HG03439 (cell line): ENCODE results near the gene FGF7.
"Not testable (repeated sequence)": the region's sequence is repeated elsewhere in the genome, so short reads cannot be mapped to it uniquely, and the experiment has no call there.

Experiments
- ATAC-seq: cut with Tn5 transposase; IDR thresholded peaks from one replicate; pipeline ENCODE4 v1.9.1; 2021; ENCODE audit warnings: mild to moderate bottlenecking, moderate library complexity; ENCODE audit not compliant: unreplicated experiment

Gene FGF7

DNA sequence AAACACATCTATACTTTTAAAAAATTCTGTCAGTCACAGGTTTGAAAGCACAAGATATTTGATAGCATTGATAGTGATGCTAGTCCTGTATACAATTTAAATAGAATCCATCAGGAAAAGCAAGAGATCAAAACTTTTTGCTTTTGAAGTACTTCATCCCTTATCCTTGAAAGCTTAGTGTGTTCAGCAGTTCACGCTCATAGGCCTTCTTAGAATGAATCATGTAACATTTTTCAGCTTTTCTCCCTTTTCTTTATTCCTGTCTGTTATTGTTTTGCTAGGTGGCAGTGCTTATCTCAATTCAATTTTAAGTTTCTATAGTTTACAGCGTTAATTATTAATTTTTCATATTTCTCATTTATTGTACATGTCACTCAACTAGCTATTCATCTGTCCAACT lies 69.1 kb downstream of the FGF7 start:
- ATAC-seq = no peak

DNA sequence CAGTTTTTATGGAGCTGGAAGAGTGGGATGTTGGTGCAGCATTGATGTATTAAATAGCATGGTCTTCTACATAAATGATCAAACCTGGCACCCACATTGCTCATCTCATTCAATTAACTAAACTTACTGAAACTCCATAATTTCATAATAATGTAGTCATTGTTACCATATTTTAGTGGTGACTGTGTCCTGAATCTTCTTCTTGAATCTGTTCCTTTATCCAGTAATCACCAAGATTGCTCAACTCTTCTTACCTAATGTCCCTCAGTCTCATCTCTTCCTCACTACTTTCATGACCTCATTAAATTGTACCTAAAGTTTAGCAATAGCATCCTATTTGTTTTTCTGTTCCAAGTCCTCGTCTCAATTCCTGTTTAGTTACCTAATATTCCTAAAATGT lies 69.8 kb downstream of the FGF7 start:
- no peak for ATAC-seq

DNA sequence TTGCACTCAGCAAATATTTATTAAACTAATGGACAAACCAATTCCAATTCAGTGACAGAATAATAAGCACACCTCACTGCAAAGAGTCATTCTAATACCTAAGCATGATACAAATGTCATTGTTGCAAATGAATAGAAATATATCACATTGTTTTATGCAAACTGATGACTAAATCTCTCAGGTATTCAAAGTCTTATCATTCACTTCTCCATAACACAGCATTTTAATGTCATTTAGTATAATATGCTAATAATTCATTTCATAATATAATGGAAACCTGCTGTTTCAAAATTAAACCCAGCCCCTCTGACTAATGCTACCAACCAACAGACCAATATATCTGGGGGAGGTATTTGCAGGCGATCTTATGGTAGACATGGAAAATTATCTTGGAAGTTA lies 71.8 kb downstream of the FGF7 start:
- ATAC-seq = no peak

DNA sequence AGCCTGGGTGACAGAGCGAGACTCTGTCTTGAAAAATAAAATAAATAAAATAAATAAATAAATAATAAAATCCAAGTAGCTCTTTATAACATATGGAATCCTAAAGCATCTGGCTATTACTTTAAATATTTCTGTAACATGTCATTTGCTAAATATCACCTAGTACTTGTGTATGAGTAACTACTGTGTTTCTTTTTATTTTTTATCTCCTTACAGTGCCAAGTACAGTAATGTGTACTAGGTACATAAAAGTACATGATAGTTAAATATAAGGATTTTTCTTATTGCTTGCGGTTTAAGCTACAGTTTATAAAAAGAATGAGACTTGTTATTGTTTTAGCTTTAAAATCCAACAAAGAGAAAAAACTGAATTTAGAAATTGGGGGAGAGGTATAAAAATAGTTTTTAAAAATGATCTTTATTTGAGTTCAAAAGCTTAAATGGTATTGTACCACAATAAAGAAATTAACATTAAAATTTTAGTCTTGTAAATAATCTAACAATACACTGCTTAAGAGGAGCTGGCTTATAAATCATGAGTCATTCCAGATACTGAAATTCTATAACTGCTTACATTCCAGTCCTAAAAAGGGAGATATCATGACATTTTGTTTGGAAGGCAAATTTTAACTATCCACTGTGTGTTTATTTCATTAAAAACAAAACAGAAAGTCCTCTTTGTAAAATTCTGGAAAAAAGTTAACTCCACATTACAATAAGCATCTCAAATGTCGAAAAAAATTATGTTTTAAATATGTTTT lies 73.1 kb downstream of the FGF7 start:
- ATAC-seq = no peak

DNA sequence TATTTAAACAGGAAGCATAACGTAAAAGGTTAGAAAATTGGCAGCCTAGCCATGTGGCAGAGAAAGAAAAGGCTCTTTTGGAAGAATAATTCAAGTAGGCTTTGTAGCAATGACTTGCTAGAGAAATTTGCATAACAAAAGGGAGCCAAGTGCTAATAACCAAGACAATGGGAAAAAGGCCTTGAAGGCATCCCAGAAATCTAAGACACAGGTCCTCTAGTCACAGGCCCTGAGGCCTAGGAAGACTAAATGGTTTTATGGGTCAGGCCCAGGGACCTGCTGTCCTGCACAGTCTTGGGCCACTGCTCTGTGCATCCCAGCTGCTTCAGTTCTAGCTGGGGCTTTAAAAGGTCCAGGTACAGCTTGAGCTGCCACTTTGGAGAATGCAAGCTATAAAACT lies 78.5 kb downstream of the FGF7 start:
- no peak for ATAC-seq

DNA sequence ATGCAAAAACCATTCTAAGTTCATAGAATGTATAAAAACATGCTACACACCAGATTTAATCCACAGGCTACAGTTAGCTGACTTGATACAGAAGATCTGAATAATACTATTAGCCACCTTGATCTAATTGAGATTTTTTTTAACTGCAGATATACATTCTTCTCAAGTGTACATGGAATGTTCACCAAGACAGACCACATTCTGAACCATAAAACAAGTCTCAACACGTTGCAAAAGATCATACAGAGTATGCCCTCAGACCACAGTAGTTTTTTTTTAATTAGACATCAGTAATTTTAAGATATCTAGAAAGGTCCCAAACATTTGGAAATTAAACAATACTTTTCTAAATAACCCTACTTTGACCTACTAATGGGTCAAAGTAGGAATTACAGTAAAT lies 83.3 kb downstream of the FGF7 start:
- ATAC-seq = no peak

DNA sequence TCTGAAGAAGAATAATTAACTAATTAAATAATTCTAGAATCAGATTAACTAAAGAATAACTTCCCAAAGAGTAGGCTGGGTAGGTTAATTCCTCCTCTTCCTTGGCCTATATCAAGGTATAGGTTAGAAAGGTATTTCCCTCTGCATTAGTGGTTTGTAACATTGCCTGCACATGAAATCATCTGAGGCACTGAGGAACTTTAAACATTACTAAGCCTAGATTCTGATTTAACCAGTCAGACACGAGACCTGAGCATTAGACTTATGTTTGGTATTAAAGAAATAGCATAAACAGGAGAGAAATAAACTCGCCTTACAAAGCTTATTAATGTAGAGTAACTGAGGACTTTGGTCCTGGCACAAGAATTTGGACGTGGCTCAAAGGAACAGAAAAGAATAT lies 84.2 kb downstream of the FGF7 start:
- no peak for ATAC-seq

DNA sequence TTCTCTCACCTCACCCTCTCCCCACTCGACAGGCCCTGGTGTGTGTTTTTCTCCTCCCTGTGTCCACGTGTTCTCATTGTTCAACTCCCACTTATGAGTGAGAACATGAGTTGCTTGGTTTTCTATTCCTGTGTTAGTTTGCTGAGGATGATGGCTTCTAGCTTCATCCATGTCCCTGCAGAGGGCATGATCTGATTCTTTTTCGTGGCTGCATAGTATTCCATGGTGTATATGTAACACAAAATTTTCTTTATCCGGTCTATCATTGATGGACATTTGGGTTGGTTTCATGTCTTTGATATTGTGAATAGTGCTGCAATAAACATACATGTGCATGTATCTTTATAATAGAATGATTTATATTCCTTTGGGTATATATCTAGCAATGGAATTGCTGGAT lies 89.7 kb downstream of the FGF7 start:
- ATAC-seq = not testable (repeated sequence)

DNA sequence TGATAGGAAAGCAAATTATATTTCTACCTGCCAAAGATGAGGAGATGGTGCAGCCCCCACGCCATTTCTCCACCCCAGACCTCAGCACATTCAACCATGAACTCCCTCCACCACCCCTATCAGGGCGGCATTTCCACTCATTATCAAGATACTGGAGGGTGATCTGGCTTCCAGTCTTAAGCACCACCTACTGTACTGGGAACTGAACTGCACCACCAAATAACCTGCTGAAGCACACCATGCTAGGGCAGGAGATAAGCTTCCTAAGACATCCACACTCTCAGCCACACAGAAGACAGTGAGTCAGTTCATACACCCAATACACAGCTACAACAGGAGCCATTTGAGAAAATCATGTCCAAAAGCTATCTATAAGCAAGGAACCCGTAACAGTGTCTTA lies 98.8 kb downstream of the FGF7 start:
- no peak for ATAC-seq

DNA sequence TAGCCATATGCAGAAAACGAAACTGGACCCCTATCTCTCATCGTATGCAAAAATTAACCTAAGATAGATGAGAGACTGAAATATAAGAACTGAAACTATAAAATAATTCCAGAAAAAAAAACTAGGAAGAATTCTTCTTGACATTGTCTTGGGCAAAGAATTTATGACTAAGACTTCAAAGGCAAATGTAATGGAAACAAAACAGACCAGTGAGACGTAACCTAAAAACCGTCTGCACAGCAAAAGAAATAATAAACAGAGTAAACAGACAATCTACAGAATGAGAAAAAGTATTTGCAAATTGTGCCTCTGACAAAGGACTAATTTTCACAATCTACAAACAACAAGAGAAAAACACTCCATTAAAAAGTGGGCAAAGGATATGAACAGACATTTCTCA lies 105.2 kb downstream of the FGF7 start:
- ATAC-seq = no peak

DNA sequence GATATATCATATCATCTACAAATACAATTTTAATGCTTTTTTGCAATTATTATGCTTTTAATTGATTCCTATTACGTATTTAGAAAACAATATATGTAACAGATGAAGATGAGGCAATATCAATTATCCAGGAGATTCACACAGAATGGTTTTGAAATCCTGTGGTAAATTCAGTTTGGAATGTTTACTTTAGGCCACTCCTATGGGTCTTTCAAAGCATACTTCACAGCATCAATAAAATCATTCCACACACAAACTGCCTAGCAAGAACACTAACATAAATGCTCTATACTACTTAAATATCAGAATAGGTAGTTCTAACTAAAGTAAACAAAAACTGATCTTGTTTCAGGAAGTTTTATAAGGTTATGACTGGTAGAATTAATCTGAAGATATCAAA lies 107.0 kb downstream of the FGF7 start:
- no peak for ATAC-seq
